ENCODE measurements around the gene RRAS. TPM values are rescaled to one million over a fixed set of nuclear protein-coding genes. Genes with fewer than 3 reads are reported as not detected.

RRAS gene
- total and polyA plus RNA-seq, 10 donors = 30.9 to 106 (median 50.7) TPM

GRCh38 chr19:49665351-49666119 is 25.6 kb upstream of the RRAS start, which contains the start of the genes BCL2L12 and IRF3:
BCL2L12 (plus strand) TSS chr19:49665933; CDS start chr19:49666693, 760 bp downstream.
IRF3 (minus strand) TSS chr19:49665857; CDS start chr19:49664838, 1,019 bp downstream.
- Histone ChIP-seq H3K27me3 (replicated peaks in 1 of 7) (no peaks in the 10 kb centered on the region), H3K36me3 (peaks cover 4 to 59% (median 25%) of the 10 kb centered on the region in 6 donors), H3K9me3 (no peaks in the 10 kb centered on the region), H3K27ac (peak within 1 kb of the TSS; percentile 86 to 96 (median 93)), H3K4me3 (peak within 1 kb of the TSS; percentile 68 to 95 (median 89)), H3K4me1 (peaks cover 15 to 53% (median 37%) of the 10 kb centered on the region in 6 donors)
- WGBS, 5 donors = 0 to 1% (median 0%) methylated on average over 44 to 50 of the region's 50 CpGs
- peak in 1 of 3 donors; percentile 43 for TF ChIP-seq POLR2A (IDR thresholded peaks at IDR 0.05)
- peak; percentile 87 to 92 (median 89) for TF ChIP-seq POLR2AphosphoS5 (IDR thresholded peaks at IDR 0.05)
- TF ChIP-seq CTCF (IDR thresholded peaks at IDR 0.05 in 8 of 11, conservative IDR thresholded peaks at IDR 0.05 in 3 of 11) = peak in 3 of 11 experiments; percentile 5 to 15 (median 10)
- DNase-seq = peak; percentile 99
- intact Hi-C loops (cut with DNase I; ENCODE audit: low total_unique reads) = loop anchor here (10.0 kb wide), 1 partner anchor 71 kb away; the partner anchor contains the start of gene PRR12

GRCh38 chr19:49665036-49665350 is 25.1 kb upstream of the RRAS start:
- H3K9me3 ChIP-seq = no peaks in the 10 kb centered on the region
- TF ChIP-seq POLR2A (IDR thresholded peaks at IDR 0.05) (no peak), POLR2AphosphoS5 (IDR thresholded peaks at IDR 0.05) (no peak), CTCF (IDR thresholded peaks at IDR 0.05 in 8 of 11, conservative IDR thresholded peaks at IDR 0.05 in 3 of 11) (no peak)
- peaks cover 4 to 59% (median 31%) of the 10 kb centered on the region in 6 donors for H3K36me3 ChIP-seq
- 0 to 1% (median 1%) methylated on average over 7 of the region's 7 CpGs for WGBS, 5 donors
- H3K4me3 ChIP-seq = peak overlapping the region; percentile 68 to 95 (median 89)
- intact Hi-C loops (cut with DNase I; ENCODE audit: low total_unique reads) = loop anchor here (10.0 kb wide), 1 partner anchor 70 kb away; the partner anchor contains the start of gene PRR12
- no peak for DNase-seq
- H3K27me3 ChIP-seq (replicated peaks in 1 of 7) = no peaks in the 10 kb centered on the region
- H3K4me1 ChIP-seq = peaks cover 15 to 53% (median 37%) of the 10 kb centered on the region in 6 donors
- H3K27ac ChIP-seq = peak overlapping the region; percentile 86 to 96 (median 93)

- peak in 10 of 11 experiments; percentile 9 to 76 (median 49) for TF ChIP-seq CTCF (IDR thresholded peaks at IDR 0.05 in 8 of 11, conservative IDR thresholded peaks at IDR 0.05 in 3 of 11)
- TF ChIP-seq POLR2A (IDR thresholded peaks at IDR 0.05) = peak in 1 of 3 donors; percentile 21
- peak; percentile 83 to 90 (median 89) for TF ChIP-seq POLR2AphosphoS5 (IDR thresholded peaks at IDR 0.05)
- Histone ChIP-seq H3K4me1 (peaks cover 15 to 53% (median 37%) of the 10 kb centered on the region in 6 donors), H3K27me3 (replicated peaks in 1 of 7) (no peaks in the 10 kb centered on the region), H3K36me3 (peaks cover 4 to 59% (median 34%) of the 10 kb centered on the region in 6 donors), H3K27ac (peak overlapping the region; percentile 86 to 96 (median 93)), H3K9me3 (no peaks in the 10 kb centered on the region), H3K4me3 (peak overlapping the region; percentile 68 to 95 (median 89))
- WGBS, 5 donors = 0 to 1% (median 0%) methylated on average over 44 to 53 of the region's 53 CpGs
- intact Hi-C loops (cut with DNase I; ENCODE audit: low total_unique reads) = loop anchor here (10.0 kb wide), 1 partner anchor 70 kb away; the partner anchor contains the start of gene PRR12
- peak; percentile 97 for DNase-seq
Measured at GRCh38 chr19:49664171-49665035, 24.5 kb upstream of the RRAS start.
